SK-N-MC (cell line): ENCODE results near the gene DISC1.

ENCODE experiments used
- EZH2 ChIP-seq: fragments of 200-600 bp; sonication (generic); IDR thresholded peaks from one replicate; pipeline ENCODE4 v1.6.1; 2017; ENCODE audit warnings: antibody characterized with exemption
- FOXP2 ChIP-seq: optimal IDR thresholded peaks from 2 replicates; pipeline ENCODE3; 2011; ENCODE audit warnings: mild to moderate bottlenecking, moderate library complexity; ENCODE audit not compliant: insufficient read depth; ENCODE audit errors: extremely low read length, control extremely low read depth
- POLR2AphosphoS5 ChIP-seq: IDR thresholded peaks from 2 replicates; pipeline ENCODE4 v1.6.1; 2012; ENCODE audit warnings: mild to moderate bottlenecking, low read depth, low read length, borderline replicate concordance

- no peak for TF ChIP-seq EZH2
- no peak for TF ChIP-seq POLR2AphosphoS5
- TF ChIP-seq FOXP2: no peak
Observed at GRCh38 chr1:231702331-231702730, 75.7 kb downstream of the DISC1 start.
